NB4 (cell line): ENCODE results near the gene CD93.

Source experiments
- DNase-seq: peaks from one replicate; pipeline ENCODE4 v3.0.0; 2010; ENCODE audit warnings: low read depth
- H3K4me3 ChIP-seq: one replicate; pipeline ENCODE4 v1.5.1; 2011; ENCODE audit warnings: mild to moderate bottlenecking, low read depth, low read length, moderate library complexity
- CTCF ChIP-seq: IDR thresholded peaks from one replicate; pipeline ENCODE4 v1.5.1; 2012; ENCODE audit warnings: low read depth, low read length
- MAX ChIP-seq: IDR thresholded peaks from 2 replicates; pipeline ENCODE4 v1.6.1; 2011; ENCODE audit warnings: low read depth, low read length
- MYC ChIP-seq: IDR thresholded peaks from 2 replicates; pipeline ENCODE4 v1.6.1; 2011; ENCODE audit warnings: low read depth, low read length
- POLR2A ChIP-seq: IDR thresholded peaks from 2 replicates; pipeline ENCODE4 v1.6.1; 2011; ENCODE audit warnings: mild to moderate bottlenecking; ENCODE audit not compliant: insufficient read length; ENCODE audit errors: extremely low read depth

The CD93 gene

DNA sequence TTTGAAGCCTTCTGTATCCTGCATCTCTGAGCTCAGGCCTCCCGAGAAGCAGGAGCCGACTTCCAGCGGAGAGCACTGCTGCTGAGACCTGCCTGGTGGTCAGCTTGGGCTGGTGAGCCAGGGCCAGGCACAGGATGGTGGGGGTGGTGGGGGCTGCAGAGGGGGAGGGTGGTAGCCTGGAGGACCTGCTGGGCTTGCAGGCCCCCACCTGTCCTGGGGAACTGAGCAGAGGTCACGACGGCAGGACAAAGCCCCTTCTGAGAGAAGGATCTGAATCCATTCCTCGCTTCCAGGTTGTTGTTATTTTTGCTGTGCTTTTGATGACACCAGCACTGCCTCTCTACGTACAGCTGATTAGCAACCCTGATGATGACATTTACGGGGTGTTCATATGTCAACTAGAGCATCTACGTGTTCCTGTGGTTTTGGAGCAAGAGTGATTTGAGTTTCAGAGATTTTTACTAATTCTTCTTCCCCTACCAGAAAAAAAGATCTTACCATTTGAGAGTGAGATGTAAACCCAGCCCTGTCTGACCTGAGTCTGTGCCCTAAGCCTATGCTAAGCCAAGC lies 35.7 kb upstream of the CD93 start:
- DNase-seq, result no peak
- TF ChIP-seq CTCF (no peak), MYC (no peak), MAX (no peak), POLR2A (no peak)
- no peak overlapping the region for H3K4me3 ChIP-seq

DNA sequence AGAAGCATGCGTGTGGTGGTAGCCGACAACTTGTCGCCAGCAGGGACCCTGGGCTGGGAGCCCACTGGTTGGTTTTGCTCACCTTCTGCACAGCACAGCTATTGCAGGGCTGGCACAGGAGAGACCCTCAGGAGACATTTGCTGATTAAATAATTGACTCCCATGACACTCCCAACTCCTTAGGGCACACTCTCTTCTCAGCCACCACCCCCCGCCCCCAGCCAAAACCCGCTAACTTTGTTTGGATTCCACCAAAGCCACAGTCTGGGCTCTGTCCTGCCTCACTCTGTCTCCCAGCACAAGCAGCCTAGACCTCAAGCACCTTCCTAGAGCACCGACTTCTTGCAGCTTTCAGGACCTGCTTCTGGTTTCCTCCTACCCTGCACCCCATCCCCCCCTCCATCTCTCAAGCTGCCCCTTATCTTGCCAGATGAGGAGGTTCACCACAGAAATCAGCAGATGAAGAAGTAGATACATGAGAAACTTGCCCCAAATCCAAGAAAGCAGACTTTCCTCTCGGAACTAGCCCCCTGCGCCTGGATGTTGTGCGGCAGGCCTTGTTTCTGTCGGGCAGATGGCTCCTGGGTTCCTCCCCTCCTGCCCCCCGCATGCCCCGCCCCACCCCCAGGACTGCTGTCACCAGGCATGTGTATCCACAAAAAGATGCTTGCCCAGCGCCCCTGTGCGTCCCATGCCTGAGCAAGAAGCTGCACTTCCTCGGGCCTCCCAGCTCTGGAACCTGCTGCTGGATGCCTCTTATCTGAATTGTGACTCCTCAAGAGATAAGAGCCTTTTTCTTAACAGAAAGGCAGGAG lies 35.0 kb upstream of the CD93 start:
- no peak for TF ChIP-seq MYC
- no peak for TF ChIP-seq MAX
- no peak for TF ChIP-seq POLR2A
- no peak for TF ChIP-seq CTCF
- DNase-seq, result peak; percentile 64
- H3K4me3 ChIP-seq, result no peak overlapping the region

DNA sequence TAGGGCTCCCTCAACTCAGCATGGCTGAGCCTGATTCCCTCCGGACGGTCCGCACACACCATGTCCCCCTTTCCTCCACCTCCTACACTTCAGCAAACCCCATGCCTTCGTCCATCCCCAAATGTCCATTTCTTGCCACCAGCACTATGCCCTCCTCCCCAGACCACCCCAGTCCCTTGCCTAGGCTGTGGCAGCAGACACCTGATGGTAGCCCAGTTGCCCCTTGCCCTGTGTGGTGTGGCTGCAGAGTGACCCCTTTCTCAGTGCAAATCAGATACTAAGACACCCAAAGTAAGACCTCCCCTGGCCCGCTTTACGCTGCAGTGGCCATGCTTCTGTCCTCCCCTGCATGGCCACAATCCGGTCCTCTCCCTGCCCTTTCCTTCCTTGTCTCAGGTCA lies 34.1 kb upstream of the CD93 start:
- no peak overlapping the region for H3K4me3 ChIP-seq
- TF ChIP-seq CTCF (no peak), MAX (no peak), MYC (no peak), POLR2A (no peak)
- DNase-seq, result no peak

- H3K4me3 ChIP-seq, result no peak overlapping the region
- DNase-seq, result no peak
- TF ChIP-seq MAX (no peak), MYC (no peak), POLR2A (no peak), CTCF (no peak)
These were observed 33.5 kb upstream of the CD93 start for GRCh38 chr20:23119456-23120216.

DNA sequence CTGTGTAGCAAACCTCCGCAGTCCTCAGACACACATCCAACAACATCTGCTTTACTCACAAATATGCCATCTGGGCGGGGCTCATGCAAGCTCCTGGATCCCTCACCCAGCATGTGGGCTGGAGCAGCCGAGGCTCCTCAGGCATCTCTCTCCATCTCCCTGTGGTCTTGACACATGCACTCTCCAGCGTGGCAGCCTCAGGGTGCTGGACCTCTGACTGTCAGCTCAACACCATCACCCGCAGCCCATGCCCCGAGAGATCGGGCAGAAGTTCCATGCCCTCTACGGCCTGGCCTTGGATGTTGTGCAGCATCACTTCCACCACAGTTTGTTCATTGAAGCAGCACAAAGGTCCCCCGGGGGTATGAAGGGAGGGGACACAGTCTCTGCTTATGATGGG lies 32.6 kb upstream of the CD93 start:
- no peak overlapping the region for H3K4me3 ChIP-seq
- TF ChIP-seq POLR2A (no peak), MYC (no peak), MAX (no peak), CTCF (no peak)

More for the DNA sequence above, 32.6 kb upstream of the CD93 start:
- DNase-seq, result no peak
